ENCODE data around the gene ZDHHC11B. TPM values are rescaled to one million over a fixed set of nuclear protein-coding genes. Genes with fewer than 3 reads are reported as not detected.

ZDHHC11B gene
- total and polyA plus RNA-seq, 2 of the 13 experiments (the other 11 are each of a cell fraction or from before 2014, with no cell fraction given): 0.11 to 0.12 TPM

DNA sequence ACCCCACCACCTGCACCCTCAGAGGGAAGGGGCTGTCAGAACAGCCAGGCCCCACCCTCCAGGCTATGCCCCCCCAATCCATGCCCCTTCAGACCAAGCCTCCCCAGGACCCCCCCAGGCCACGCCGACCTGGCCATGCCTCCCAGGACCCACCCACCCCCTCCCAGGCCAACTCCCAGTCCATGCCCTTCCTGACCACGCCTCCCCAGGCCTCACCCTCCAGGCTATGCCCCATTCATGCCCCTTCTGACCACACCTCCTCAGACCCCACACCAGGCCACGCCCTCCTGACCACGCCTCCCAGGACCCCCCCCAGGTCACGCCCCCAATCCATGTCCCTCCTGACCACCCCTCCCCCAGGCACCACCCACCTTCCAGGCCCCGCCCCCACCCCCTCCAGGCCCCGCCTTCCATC lies 119.0 kb downstream of the ZDHHC11B start:
- intact Hi-C loops (cut with micrococcal nuclease; ENCODE audit: unreplicated experiment) (no loop called here), in situ Hi-C loops (cut with HindIII; ENCODE audit: extremely low pct_ligation_motif_present, low pct_unique_long_range_greater_than_20kb) (no loop called here)
- Histone ChIP-seq H3K4me1 (ENCODE audit: insufficient read depth, low read length) (peaks cover 6% of the 10 kb centered on the region; the same call in 1 of the 2 replicates), H2AFZ (ENCODE audit: low read length) (no peak overlapping the region), H4K20me1 (ENCODE audit: insufficient read depth, low read length) (no peaks in the 10 kb centered on the region), H3K9ac (ENCODE audit: insufficient read depth, low read depth, low read length) (no peak overlapping the region), H3K27me3 (ENCODE audit: control insufficient read depth in 1 of 2, insufficient read depth in 2 of 2, low read length in 2 of 2) (no peaks in the 10 kb centered on the region; a peak in 1 of 5 replicates), H3K9me3 (ENCODE audit: low read length) (no peaks in the 10 kb centered on the region), H3K4me2 (ENCODE audit: low read depth, low read length) (no peak overlapping the region), H3K4me3 (replicated peaks in 1 of 3; ENCODE audit: insufficient read depth in 1 of 3, low read depth in 2 of 3, low read length in 3 of 3) (no peak overlapping the region), H3K36me3 (replicated peaks in 1 of 2; ENCODE audit: control insufficient read depth in 1 of 2, insufficient read depth in 2 of 2, low read length in 2 of 2) (peaks cover 8 to 37% of the 10 kb centered on the region in 2 experiments; a peak in 4 of 5 replicates), H3K27ac (ENCODE audit: extremely low read length, insufficient read depth, low read length) (no peak overlapping the region), H3K79me2 (ENCODE audit: insufficient read depth, low read length) (no peaks in the 10 kb centered on the region)
- no peak for ATAC-seq
- no peak for FAIRE-seq
- 97% methylated on average over 8 of the region's 8 CpGs for WGBS (ENCODE audit: low lambda C conversion rate)
- no peak for TF ChIP-seq ZNF713 (CRISPR knock-in tag; IDR thresholded peaks at IDR 0.05)
- no peak for TF ChIP-seq ZSCAN30 (CRISPR knock-in tag; IDR thresholded peaks at IDR 0.05)
- TF ChIP-seq ZNF761 (CRISPR knock-in tag; conservative IDR thresholded peaks at IDR 0.05): no peak
- no peak for TF ChIP-seq SRSF4 (IDR thresholded peaks at IDR 0.05; ENCODE audit: low read depth, low read length, poor library complexity, severe bottlenecking)
- TF ChIP-seq ZNF577 (CRISPR knock-in tag; IDR thresholded peaks at IDR 0.05; ENCODE audit: borderline replicate concordance, low read depth): no peak
- no peak for TF ChIP-seq ZNF225 (CRISPR knock-in tag; IDR thresholded peaks at IDR 0.05)
- no peak for TF ChIP-seq ZNF143 (CRISPR knock-in tag; IDR thresholded peaks at IDR 0.05)
- no peak for TF ChIP-seq DNMT3B (CRISPR knock-in tag; conservative IDR thresholded peaks at IDR 0.05)
- no peak for TF ChIP-seq PCBP1 (IDR thresholded peaks at IDR 0.05; ENCODE audit: borderline replicate concordance, low read depth, low read length)
- TF ChIP-seq ZFP36L2 (CRISPR knock-in tag; IDR thresholded peaks at IDR 0.05): no peak
- no peak for TF ChIP-seq RBAK (CRISPR knock-in tag; IDR thresholded peaks at IDR 0.05)
- no peak for TF ChIP-seq ZNF510 (CRISPR knock-in tag; IDR thresholded peaks at IDR 0.05; ENCODE audit: low read depth)
- TF ChIP-seq, protein P1, sequence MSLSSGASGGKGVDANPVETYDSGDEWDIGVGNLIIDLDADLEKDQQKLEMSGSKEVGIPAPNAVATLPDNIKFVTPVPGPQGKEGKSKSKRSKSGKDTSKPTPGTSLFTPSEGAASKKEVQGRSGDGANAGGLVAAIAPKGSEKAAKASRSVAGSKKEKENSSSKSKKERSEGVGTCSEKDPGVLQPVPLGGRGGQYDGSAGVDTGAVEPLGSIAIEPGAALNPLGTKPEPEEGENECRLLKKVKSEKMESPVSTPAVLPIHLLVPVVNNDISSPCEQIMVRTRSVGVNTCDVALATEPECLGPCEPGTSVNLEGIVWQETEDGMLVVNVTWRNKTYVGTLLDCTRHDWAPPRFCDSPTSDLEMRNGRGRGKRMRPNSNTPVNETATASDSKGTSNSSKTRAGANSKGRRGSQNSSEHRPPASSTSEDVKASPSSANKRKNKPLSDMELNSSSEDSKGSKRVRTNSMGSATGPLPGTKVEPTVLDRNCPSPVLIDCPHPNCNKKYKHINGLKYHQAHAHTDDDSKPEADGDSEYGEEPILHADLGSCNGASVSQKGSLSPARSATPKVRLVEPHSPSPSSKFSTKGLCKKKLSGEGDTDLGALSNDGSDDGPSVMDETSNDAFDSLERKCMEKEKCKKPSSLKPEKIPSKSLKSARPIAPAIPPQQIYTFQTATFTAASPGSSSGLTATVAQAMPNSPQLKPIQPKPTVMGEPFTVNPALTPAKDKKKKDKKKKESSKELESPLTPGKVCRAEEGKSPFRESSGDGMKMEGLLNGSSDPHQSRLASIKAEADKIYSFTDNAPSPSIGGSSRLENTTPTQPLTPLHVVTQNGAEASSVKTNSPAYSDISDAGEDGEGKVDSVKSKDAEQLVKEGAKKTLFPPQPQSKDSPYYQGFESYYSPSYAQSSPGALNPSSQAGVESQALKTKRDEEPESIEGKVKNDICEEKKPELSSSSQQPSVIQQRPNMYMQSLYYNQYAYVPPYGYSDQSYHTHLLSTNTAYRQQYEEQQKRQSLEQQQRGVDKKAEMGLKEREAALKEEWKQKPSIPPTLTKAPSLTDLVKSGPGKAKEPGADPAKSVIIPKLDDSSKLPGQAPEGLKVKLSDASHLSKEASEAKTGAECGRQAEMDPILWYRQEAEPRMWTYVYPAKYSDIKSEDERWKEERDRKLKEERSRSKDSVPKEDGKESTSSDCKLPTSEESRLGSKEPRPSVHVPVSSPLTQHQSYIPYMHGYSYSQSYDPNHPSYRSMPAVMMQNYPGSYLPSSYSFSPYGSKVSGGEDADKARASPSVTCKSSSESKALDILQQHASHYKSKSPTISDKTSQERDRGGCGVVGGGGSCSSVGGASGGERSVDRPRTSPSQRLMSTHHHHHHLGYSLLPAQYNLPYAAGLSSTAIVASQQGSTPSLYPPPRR (CRISPR knock-in tag; IDR thresholded peaks at IDR 0.05; ENCODE audit: borderline replicate concordance): no peak
- TF ChIP-seq ATRX (CRISPR knock-in tag; IDR thresholded peaks at IDR 0.05; ENCODE audit: borderline replicate concordance): no peak
- no peak for DNase-seq (ENCODE audit: low spot score)
- ChIA-PET CTCF (ENCODE audit: low intra/inter-chr PET ratio, low total read pairs) (no interaction called here), POLR2A (no interaction called here)
- BruUV-seq (replicated peaks): no TSS peak
